ENCODE data around the gene LIPF.

GRCh38 chr10:88705958-88706357, 41.7 kb downstream of the LIPF start, which contains the start of gene LIPK:
- TF ChIP-seq, protein P1, sequence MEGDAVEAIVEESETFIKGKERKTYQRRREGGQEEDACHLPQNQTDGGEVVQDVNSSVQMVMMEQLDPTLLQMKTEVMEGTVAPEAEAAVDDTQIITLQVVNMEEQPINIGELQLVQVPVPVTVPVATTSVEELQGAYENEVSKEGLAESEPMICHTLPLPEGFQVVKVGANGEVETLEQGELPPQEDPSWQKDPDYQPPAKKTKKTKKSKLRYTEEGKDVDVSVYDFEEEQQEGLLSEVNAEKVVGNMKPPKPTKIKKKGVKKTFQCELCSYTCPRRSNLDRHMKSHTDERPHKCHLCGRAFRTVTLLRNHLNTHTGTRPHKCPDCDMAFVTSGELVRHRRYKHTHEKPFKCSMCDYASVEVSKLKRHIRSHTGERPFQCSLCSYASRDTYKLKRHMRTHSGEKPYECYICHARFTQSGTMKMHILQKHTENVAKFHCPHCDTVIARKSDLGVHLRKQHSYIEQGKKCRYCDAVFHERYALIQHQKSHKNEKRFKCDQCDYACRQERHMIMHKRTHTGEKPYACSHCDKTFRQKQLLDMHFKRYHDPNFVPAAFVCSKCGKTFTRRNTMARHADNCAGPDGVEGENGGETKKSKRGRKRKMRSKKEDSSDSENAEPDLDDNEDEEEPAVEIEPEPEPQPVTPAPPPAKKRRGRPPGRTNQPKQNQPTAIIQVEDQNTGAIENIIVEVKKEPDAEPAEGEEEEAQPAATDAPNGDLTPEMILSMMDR (IDR thresholded peaks at IDR 0.05), result no peak
- TF ChIP-seq POLR2AphosphoS5 (IDR thresholded peaks at IDR 0.05), result no peak

Data from esophagus muscularis mucosa (tissue), 3 donors.